ENCODE results near the gene GNB4. TPM values are rescaled to one million over a fixed set of nuclear protein-coding genes. Genes with fewer than 3 reads are reported as not detected.

The GNB4 gene
- total RNA-seq, 2 experiments from 2014 or later: 6.9 to 7.4 TPM

GRCh38 chr3:179454887-179455286 lies 3.6 kb upstream of the GNB4 start:
- Mint-ChIP-seq H3K9me3 (no peaks in the 10 kb centered on the region), H3K4me1 (peaks cover 16% of the 10 kb centered on the region), H3K36me3 (ENCODE audit: low read depth) (no peaks in the 10 kb centered on the region), H3K27ac (no peak overlapping the region), H3K27me3 (peaks cover 68% of the 10 kb centered on the region), H3K4me3 (no peak overlapping the region)
- ChIA-PET POLR2A (no interaction called here), CTCF (no interaction called here)
- no peak for DNase-seq

GRCh38 chr3:179453967-179454366 lies 2.7 kb upstream of the GNB4 start:
- Mint-ChIP-seq H3K9me3 (no peaks in the 10 kb centered on the region), H3K4me1 (peaks cover 19% of the 10 kb centered on the region), H3K4me3 (no peak overlapping the region), H3K36me3 (ENCODE audit: low read depth) (no peaks in the 10 kb centered on the region), H3K27ac (no peak overlapping the region), H3K27me3 (peaks cover 70% of the 10 kb centered on the region)
- DNase-seq: no peak
- ChIA-PET POLR2A (no interaction called here), CTCF (interaction anchor here (0.6 to 1.3 kb wide), 4 partner anchors 19 to 435 kb away, joined by 3 to 4 read pairs (median 4); no protein-coding TSS in a partner anchor)

GRCh38 chr3:179452872-179453271 lies 1.6 kb upstream of the GNB4 start:
- Mint-ChIP-seq H3K4me1 (peaks cover 19% of the 10 kb centered on the region), H3K27ac (no peak overlapping the region), H3K27me3 (peaks cover 73% of the 10 kb centered on the region), H3K36me3 (ENCODE audit: low read depth) (no peaks in the 10 kb centered on the region), H3K9me3 (no peaks in the 10 kb centered on the region), H3K4me3 (no peak overlapping the region)
- POLR2A ChIA-PET: no interaction called here
- CTCF ChIA-PET: interaction anchor here (0.9 to 1.3 kb wide), 2 partner anchors 13 to 20 kb away, joined by 4 read pairs; no protein-coding TSS in a partner anchor
- no peak for DNase-seq

GRCh38 chr3:179452176-179452564 lies 900 bp upstream of the GNB4 start:
- Mint-ChIP-seq H3K4me3 (peak overlapping the region; percentile 79), H3K36me3 (ENCODE audit: low read depth) (no peaks in the 10 kb centered on the region), H3K27me3 (peaks cover 73% of the 10 kb centered on the region), H3K4me1 (peaks cover 19% of the 10 kb centered on the region), H3K9me3 (no peaks in the 10 kb centered on the region), H3K27ac (no peak overlapping the region)
- DNase-seq: no peak
- POLR2A ChIA-PET: no interaction called here
- CTCF ChIA-PET: interaction anchor here (1.2 kb wide), 1 partner anchor 9 kb away, joined by 3 read pairs; no protein-coding TSS in a partner anchor

- ChIA-PET POLR2A (no interaction called here), CTCF (interaction anchor here (1.0 to 1.5 kb wide), 3 partner anchors 10 to 113 kb away, joined by 3 to 4 read pairs (median 3); no protein-coding TSS in a partner anchor)
- DNase-seq: peak; percentile 9
- H3K36me3 Mint-ChIP-seq (ENCODE audit: low read depth): no peaks in the 10 kb centered on the region
- H3K4me1 Mint-ChIP-seq: peaks cover 19% of the 10 kb centered on the region
- no peaks in the 10 kb centered on the region for H3K9me3 Mint-ChIP-seq
- H3K4me3 Mint-ChIP-seq: peak overlapping the region; percentile 83
- H3K27me3 Mint-ChIP-seq: peaks cover 75% of the 10 kb centered on the region
- H3K27ac Mint-ChIP-seq: peak overlapping the region; percentile 88
Measured at GRCh38 chr3:179450901-179451264, 387 bp downstream of the GNB4 start.

- Mint-ChIP-seq H3K4me1 (peaks cover 19% of the 10 kb centered on the region), H3K9me3 (no peaks in the 10 kb centered on the region), H3K36me3 (ENCODE audit: low read depth) (no peaks in the 10 kb centered on the region), H3K27ac (peak overlapping the region; percentile 88), H3K27me3 (peaks cover 71% of the 10 kb centered on the region), H3K4me3 (peak overlapping the region; percentile 83)
- no peak for DNase-seq
- ChIA-PET POLR2A (interaction anchor here (0.6 kb wide), 1 partner anchor 18 kb away, joined by 3 read pairs; no protein-coding TSS in a partner anchor), CTCF (interaction anchor here (1.5 kb wide), 1 partner anchor 12 kb away, joined by 3 read pairs; no protein-coding TSS in a partner anchor)
Measured at GRCh38 chr3:179450261-179450701, 989 bp downstream of the GNB4 start.

- ChIA-PET CTCF (interaction anchor here (1.5 kb wide), 1 partner anchor 13 kb away, joined by 3 read pairs; no protein-coding TSS in a partner anchor), POLR2A (interaction anchor here (0.6 kb wide), 1 partner anchor 17 kb away, joined by 3 read pairs; no protein-coding TSS in a partner anchor)
- no peak for DNase-seq
- H3K9me3 Mint-ChIP-seq: no peaks in the 10 kb centered on the region
- peaks cover 69% of the 10 kb centered on the region for H3K27me3 Mint-ChIP-seq
- H3K4me3 Mint-ChIP-seq: peak overlapping the region; percentile 83
- H3K4me1 Mint-ChIP-seq: peaks cover 19% of the 10 kb centered on the region
- H3K36me3 Mint-ChIP-seq (ENCODE audit: low read depth): no peaks in the 10 kb centered on the region
- no peak overlapping the region for H3K27ac Mint-ChIP-seq
Measured at GRCh38 chr3:179449636-179450035, 1.6 kb downstream of the GNB4 start.

- H3K4me3 Mint-ChIP-seq: no peak overlapping the region
- no peak overlapping the region for H3K27ac Mint-ChIP-seq
- no peaks in the 10 kb centered on the region for H3K9me3 Mint-ChIP-seq
- DNase-seq: no peak
- ChIA-PET CTCF (interaction anchor here (0.6 kb wide), 1 partner anchor 21 kb away, joined by 3 read pairs; no protein-coding TSS in a partner anchor), POLR2A (no interaction called here)
- no peaks in the 10 kb centered on the region for H3K36me3 Mint-ChIP-seq (ENCODE audit: low read depth)
- peaks cover 56% of the 10 kb centered on the region for H3K27me3 Mint-ChIP-seq
- peaks cover 19% of the 10 kb centered on the region for H3K4me1 Mint-ChIP-seq
Measured at GRCh38 chr3:179447251-179447650, 4.0 kb downstream of the GNB4 start.

- Mint-ChIP-seq H3K4me3 (no peak overlapping the region), H3K27ac (no peak overlapping the region), H3K27me3 (peaks cover 48% of the 10 kb centered on the region), H3K9me3 (no peaks in the 10 kb centered on the region), H3K36me3 (ENCODE audit: low read depth) (no peaks in the 10 kb centered on the region), H3K4me1 (peaks cover 11% of the 10 kb centered on the region)
- CTCF ChIA-PET: no interaction called here
- peak; percentile 13 for DNase-seq
- POLR2A ChIA-PET: no interaction called here
Measured at GRCh38 chr3:179446501-179446900, 4.8 kb downstream of the GNB4 start.

GRCh38 chr3:179438841-179439240 lies 12.4 kb downstream of the GNB4 start:
- H3K4me3 Mint-ChIP-seq: no peak overlapping the region
- H3K4me1 Mint-ChIP-seq: peaks cover 1% of the 10 kb centered on the region
- H3K27me3 Mint-ChIP-seq: peaks cover 7% of the 10 kb centered on the region
- H3K27ac Mint-ChIP-seq: no peak overlapping the region
- no peaks in the 10 kb centered on the region for H3K9me3 Mint-ChIP-seq
- CTCF ChIA-PET: no interaction called here
- no peaks in the 10 kb centered on the region for H3K36me3 Mint-ChIP-seq (ENCODE audit: low read depth)
- DNase-seq: no peak
- POLR2A ChIA-PET: no interaction called here

- H3K27me3 Mint-ChIP-seq: peaks cover 10% of the 10 kb centered on the region
- peaks cover 1% of the 10 kb centered on the region for H3K4me1 Mint-ChIP-seq
- H3K4me3 Mint-ChIP-seq: no peak overlapping the region
- no peaks in the 10 kb centered on the region for H3K36me3 Mint-ChIP-seq (ENCODE audit: low read depth)
- DNase-seq: no peak
- POLR2A ChIA-PET: no interaction called here
- no peaks in the 10 kb centered on the region for H3K9me3 Mint-ChIP-seq
- CTCF ChIA-PET: no interaction called here
- H3K27ac Mint-ChIP-seq: no peak overlapping the region
Measured at GRCh38 chr3:179436517-179436916, 14.8 kb downstream of the GNB4 start.

GRCh38 chr3:179432451-179432850 lies 18.8 kb downstream of the GNB4 start:
- CTCF ChIA-PET: no interaction called here
- Mint-ChIP-seq H3K4me1 (no peaks in the 10 kb centered on the region), H3K9me3 (no peaks in the 10 kb centered on the region)

GRCh38 chr3:179432021-179432420 lies 19.2 kb downstream of the GNB4 start:
- no peak overlapping the region for H3K4me3 Mint-ChIP-seq
- POLR2A ChIA-PET: interaction anchor here (0.8 kb wide), 1 partner anchor 18 kb away, joined by 3 read pairs; no protein-coding TSS in a partner anchor
- no peak overlapping the region for H3K27ac Mint-ChIP-seq
- peaks cover 8% of the 10 kb centered on the region for H3K27me3 Mint-ChIP-seq
- no peak for DNase-seq
- H3K9me3 Mint-ChIP-seq: no peaks in the 10 kb centered on the region
- CTCF ChIA-PET: no interaction called here
- H3K36me3 Mint-ChIP-seq (ENCODE audit: low read depth): no peaks in the 10 kb centered on the region
- no peaks in the 10 kb centered on the region for H3K4me1 Mint-ChIP-seq

More at GRCh38 chr3:179432451-179432850, 18.8 kb downstream of the GNB4 start:
- Mint-ChIP-seq H3K36me3 (ENCODE audit: low read depth) (no peaks in the 10 kb centered on the region), H3K27me3 (peaks cover 8% of the 10 kb centered on the region), H3K4me3 (no peak overlapping the region), H3K27ac (no peak overlapping the region)
- DNase-seq: no peak
- POLR2A ChIA-PET: interaction anchor here (0.8 kb wide), 1 partner anchor 18 kb away, joined by 3 read pairs; no protein-coding TSS in a partner anchor

All from activated CD4-positive, alpha-beta T cell treated with anti-CD3 and anti-CD28 coated beads, Interleukin-2, amount 10 ng/mL, durations not matched to agents 7 days and 5 days (primary cell).